ENCODE data around the gene WDR3. TPM values are rescaled to one million over a fixed set of nuclear protein-coding genes. Genes with fewer than 3 reads are reported as not detected.

The WDR3 gene
- total RNA-seq, 1 donor from 2014 or later: 26.8 TPM

- no peaks in the 10 kb centered on the region for H3K27me3 Mint-ChIP-seq (ENCODE audit: unreplicated experiment)
- H3K27ac Mint-ChIP-seq (ENCODE audit: unreplicated experiment): peak overlapping the region; percentile 17
- H3K4me1 Mint-ChIP-seq (ENCODE audit: unreplicated experiment): peaks cover 16% of the 10 kb centered on the region
- no peak for DNase-seq (ENCODE audit: low spot score)
- H3K36me3 Mint-ChIP-seq (ENCODE audit: low read depth, unreplicated experiment): no peaks in the 10 kb centered on the region
- no peak overlapping the region for H3K4me3 Mint-ChIP-seq (ENCODE audit: unreplicated experiment)
- TF ChIP-seq CTCF (IDR thresholded peaks at IDR 0.05; ENCODE audit: unreplicated experiment): no peak
- H3K9me3 Mint-ChIP-seq (ENCODE audit: unreplicated experiment): no peaks in the 10 kb centered on the region
These were observed 34.9 kb downstream of the WDR3 start for GRCh38 chr1:117964290-117965038.

GRCh38 chr1:117967477-117967876, 37.9 kb downstream of the WDR3 start:
- no peak overlapping the region for H3K4me3 Mint-ChIP-seq (ENCODE audit: unreplicated experiment)
- H3K27me3 Mint-ChIP-seq (ENCODE audit: unreplicated experiment): no peaks in the 10 kb centered on the region
- H3K27ac Mint-ChIP-seq (ENCODE audit: unreplicated experiment): no peak overlapping the region
- DNase-seq (ENCODE audit: low spot score): no peak
- H3K9me3 Mint-ChIP-seq (ENCODE audit: unreplicated experiment): no peaks in the 10 kb centered on the region
- H3K36me3 Mint-ChIP-seq (ENCODE audit: low read depth, unreplicated experiment): no peaks in the 10 kb centered on the region
- H3K4me1 Mint-ChIP-seq (ENCODE audit: unreplicated experiment): peaks cover 16% of the 10 kb centered on the region
- peak; percentile 44 for TF ChIP-seq CTCF (IDR thresholded peaks at IDR 0.05; ENCODE audit: unreplicated experiment)

GRCh38 chr1:117967881-117968280, 38.3 kb downstream of the WDR3 start:
- no peak for TF ChIP-seq CTCF (IDR thresholded peaks at IDR 0.05; ENCODE audit: unreplicated experiment)
- no peak overlapping the region for H3K27ac Mint-ChIP-seq (ENCODE audit: unreplicated experiment)
- H3K4me3 Mint-ChIP-seq (ENCODE audit: unreplicated experiment): no peak overlapping the region
- H3K9me3 Mint-ChIP-seq (ENCODE audit: unreplicated experiment): no peaks in the 10 kb centered on the region
- no peak for DNase-seq (ENCODE audit: low spot score)
- peaks cover 16% of the 10 kb centered on the region for H3K4me1 Mint-ChIP-seq (ENCODE audit: unreplicated experiment)
- H3K36me3 Mint-ChIP-seq (ENCODE audit: low read depth, unreplicated experiment): no peaks in the 10 kb centered on the region
- H3K27me3 Mint-ChIP-seq (ENCODE audit: unreplicated experiment): no peaks in the 10 kb centered on the region

GRCh38 chr1:117970252-117970651, 40.7 kb downstream of the WDR3 start:
- H3K27me3 Mint-ChIP-seq (ENCODE audit: unreplicated experiment): no peaks in the 10 kb centered on the region
- TF ChIP-seq CTCF (IDR thresholded peaks at IDR 0.05; ENCODE audit: unreplicated experiment): no peak
- no peak overlapping the region for H3K4me3 Mint-ChIP-seq (ENCODE audit: unreplicated experiment)
- H3K4me1 Mint-ChIP-seq (ENCODE audit: unreplicated experiment): peaks cover 3% of the 10 kb centered on the region
- DNase-seq (ENCODE audit: low spot score): no peak
- H3K36me3 Mint-ChIP-seq (ENCODE audit: low read depth, unreplicated experiment): no peaks in the 10 kb centered on the region
- no peaks in the 10 kb centered on the region for H3K9me3 Mint-ChIP-seq (ENCODE audit: unreplicated experiment)
- H3K27ac Mint-ChIP-seq (ENCODE audit: unreplicated experiment): no peak overlapping the region

GRCh38 chr1:117971777-117972176, 42.2 kb downstream of the WDR3 start:
- Mint-ChIP-seq H3K4me3 (ENCODE audit: unreplicated experiment) (no peak overlapping the region), H3K9me3 (ENCODE audit: unreplicated experiment) (no peaks in the 10 kb centered on the region), H3K4me1 (ENCODE audit: unreplicated experiment) (peaks cover 3% of the 10 kb centered on the region), H3K27ac (ENCODE audit: unreplicated experiment) (no peak overlapping the region), H3K36me3 (ENCODE audit: low read depth, unreplicated experiment) (no peaks in the 10 kb centered on the region), H3K27me3 (ENCODE audit: unreplicated experiment) (no peaks in the 10 kb centered on the region)
- TF ChIP-seq CTCF (IDR thresholded peaks at IDR 0.05; ENCODE audit: unreplicated experiment): no peak
- DNase-seq (ENCODE audit: low spot score): no peak
